Lower leg skin (tissue), 3 donors: ENCODE data around the gene LY6G6C.

Experiments
- POLR2A ChIP-seq, 2 donors: fragments of 450-650 bp; IDR thresholded peaks; one replicate each; pipeline ENCODE4 v1.6.1; 2016 to 2017; ENCODE audit warnings: antibody characterized with exemption in 2 of 2, mild to moderate bottlenecking in 1 of 2, moderate library complexity in 1 of 2
- TF ChIP-seq, protein P1 (sequence below), 3 donors: fragments of 450-650 bp; IDR thresholded peaks; one replicate each; pipeline ENCODE4 v1.5.1; 2016; ENCODE audit warnings: antibody characterized with exemption in 3 of 3, mild to moderate bottlenecking in 3 of 3, moderate library complexity in 2 of 3

DNA sequence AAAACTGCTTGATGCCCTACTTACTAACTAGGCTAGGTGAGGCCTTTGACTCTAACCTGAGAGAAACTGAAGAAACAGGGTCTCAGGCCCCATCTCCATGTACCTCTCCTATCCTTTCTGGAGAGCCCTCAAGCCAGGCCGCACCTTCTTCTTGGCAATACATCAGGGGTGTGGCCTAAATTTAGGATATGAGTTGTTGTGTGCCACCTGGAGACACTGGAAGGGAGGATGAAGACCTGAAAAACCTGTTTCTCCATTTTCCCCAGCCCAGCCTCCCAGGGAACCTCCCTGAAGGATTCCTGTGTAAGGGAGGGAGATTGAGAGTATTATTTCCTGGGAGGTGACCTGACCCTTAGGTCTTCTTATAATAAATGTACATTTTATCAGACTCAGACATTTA is 3.3 kb downstream of the LY6G6C start:
- TF ChIP-seq, protein P1, sequence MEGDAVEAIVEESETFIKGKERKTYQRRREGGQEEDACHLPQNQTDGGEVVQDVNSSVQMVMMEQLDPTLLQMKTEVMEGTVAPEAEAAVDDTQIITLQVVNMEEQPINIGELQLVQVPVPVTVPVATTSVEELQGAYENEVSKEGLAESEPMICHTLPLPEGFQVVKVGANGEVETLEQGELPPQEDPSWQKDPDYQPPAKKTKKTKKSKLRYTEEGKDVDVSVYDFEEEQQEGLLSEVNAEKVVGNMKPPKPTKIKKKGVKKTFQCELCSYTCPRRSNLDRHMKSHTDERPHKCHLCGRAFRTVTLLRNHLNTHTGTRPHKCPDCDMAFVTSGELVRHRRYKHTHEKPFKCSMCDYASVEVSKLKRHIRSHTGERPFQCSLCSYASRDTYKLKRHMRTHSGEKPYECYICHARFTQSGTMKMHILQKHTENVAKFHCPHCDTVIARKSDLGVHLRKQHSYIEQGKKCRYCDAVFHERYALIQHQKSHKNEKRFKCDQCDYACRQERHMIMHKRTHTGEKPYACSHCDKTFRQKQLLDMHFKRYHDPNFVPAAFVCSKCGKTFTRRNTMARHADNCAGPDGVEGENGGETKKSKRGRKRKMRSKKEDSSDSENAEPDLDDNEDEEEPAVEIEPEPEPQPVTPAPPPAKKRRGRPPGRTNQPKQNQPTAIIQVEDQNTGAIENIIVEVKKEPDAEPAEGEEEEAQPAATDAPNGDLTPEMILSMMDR (IDR thresholded peaks at IDR 0.05): no peak
- no peak for TF ChIP-seq POLR2A (IDR thresholded peaks at IDR 0.05)
